Stimulated activated CD8-positive, alpha-beta memory T cell treated with anti-CD3 and anti-CD28 coated beads, Interleukin-4, amount 100 ng/mL, for 24 hours (primary cell): ENCODE data around the gene ARL16.

Source experiments
- DNase-seq: peaks from one replicate; pipeline ENCODE4 v3.0.0-alpha.2; 2020; ENCODE audit warnings: low read depth

The ARL16 gene

DNA sequence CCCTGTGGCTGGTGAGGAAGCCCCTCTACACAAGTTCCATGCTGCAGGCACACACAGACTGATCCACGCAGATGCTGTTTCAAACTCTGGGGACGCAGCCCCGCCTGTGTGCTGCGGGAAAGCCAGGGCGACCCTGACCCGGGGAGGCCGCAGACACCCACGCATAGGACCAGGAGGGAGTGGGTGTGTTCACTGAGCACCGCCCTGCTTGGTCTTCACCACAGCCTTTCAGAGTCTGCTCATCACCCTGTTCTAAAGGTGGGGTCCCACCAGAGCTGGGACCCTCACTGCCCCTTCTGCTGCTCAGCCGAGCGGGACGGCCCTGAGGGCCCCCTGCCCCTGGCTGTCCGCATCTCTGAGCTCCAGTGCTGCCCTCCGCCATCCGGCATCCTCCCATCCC, 39.1 kb downstream of the ARL16 start:
- no peak for DNase-seq

- DNase-seq, result no peak
These were observed 41.6 kb downstream of the ARL16 start for GRCh38 chr17:81641825-81642489.

DNA sequence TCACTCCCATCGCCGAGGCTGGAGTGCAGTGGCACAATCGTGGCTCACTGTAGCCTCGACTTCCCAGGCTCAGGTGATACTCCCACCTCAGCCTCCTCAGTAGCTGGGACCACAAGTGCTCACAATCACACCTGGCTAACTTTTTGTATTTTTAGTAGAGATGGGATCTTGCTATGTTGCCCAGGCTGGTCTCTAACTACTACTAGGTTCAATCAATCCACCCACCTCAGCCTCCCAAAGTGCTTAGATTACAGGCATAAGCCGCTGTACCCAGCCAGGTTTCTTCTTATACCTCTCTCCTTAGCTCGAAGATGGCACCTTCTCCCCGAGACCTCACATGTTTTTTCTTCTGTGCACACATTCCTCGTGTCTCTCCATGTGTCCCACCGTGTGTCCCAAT, 43.6 kb downstream of the ARL16 start:
- DNase-seq, result no peak

DNA sequence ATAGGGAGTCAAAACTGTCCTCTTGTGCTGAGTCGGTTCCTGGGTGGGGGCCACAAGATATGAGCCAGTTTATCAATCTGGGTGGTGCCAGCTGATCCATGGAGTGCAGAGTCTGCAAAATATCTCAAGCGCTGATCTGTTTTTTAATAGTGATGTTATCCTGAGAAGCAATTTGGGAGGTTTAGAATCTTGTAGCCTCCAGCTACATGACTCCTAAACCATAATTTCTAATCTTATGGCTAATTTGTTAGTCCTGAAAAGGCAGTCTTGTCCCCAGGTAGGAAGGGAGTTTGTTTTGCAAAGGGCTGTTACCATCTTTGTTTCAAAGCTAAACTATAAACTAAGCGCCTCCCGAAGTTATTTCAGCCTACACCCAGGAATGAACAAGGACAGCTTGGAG, 44.9 kb downstream of the ARL16 start:
- DNase-seq, result no peak

GRCh38 chr17:81636505-81637288, 46.9 kb downstream of the ARL16 start, which contains the start of the genes NPLOC4 and TSPAN10:
NPLOC4 (minus strand) TSS chr17:81637112; CDS start chr17:81636930, 182 bp downstream.
TSPAN10 (plus strand) TSS chr17:81637196; CDS start chr17:81642413, 5,217 bp downstream.
- peak; percentile 76 for DNase-seq

- no peak for DNase-seq
These were observed 47.6 kb downstream of the ARL16 start for GRCh38 chr17:81635973-81636504.

DNA sequence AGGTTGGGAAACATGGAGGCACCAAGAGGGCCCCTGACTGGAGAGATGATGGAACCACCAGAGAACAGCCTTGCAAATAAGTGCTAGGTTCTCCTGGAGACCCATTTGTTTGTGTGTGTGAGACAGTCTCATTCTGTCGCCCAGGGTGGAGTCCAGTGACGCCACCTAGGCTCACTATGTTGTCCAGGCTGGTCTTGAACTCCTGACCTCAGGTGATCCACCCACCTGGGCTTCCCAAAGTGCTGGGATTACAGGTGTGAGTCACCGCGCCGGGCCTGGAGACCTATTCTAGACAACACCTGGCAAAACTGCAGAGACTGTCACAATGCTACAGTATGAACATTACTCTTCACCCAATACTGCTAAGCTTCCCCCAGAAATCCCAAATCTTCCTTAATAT, 48.2 kb downstream of the ARL16 start:
- no peak for DNase-seq

- DNase-seq, result no peak
These were observed 52.1 kb downstream of the ARL16 start for GRCh38 chr17:81631482-81631881.
